ENCODE data around the gene UTF1.

GRCh38 chr10:133187091-133187905 lies 42.7 kb upstream of the UTF1 start:
- no peak for TF ChIP-seq EZH2 (IDR thresholded peaks at IDR 0.05; ENCODE audit: insufficient read depth, poor library complexity, severe bottlenecking)
- TF ChIP-seq EZH2phosphoT487 (IDR thresholded peaks at IDR 0.05; ENCODE audit: insufficient read depth, low read depth): no peak

Data from GM23248 (cell line).